ENCODE results near the gene ZNF821. TPM values are rescaled to one million over a fixed set of nuclear protein-coding genes. Genes with fewer than 3 reads are reported as not detected.

The ZNF821 gene
- total and polyA plus RNA-seq, 2 of the 8 experiments (the other 6 are each of a cell fraction or from before 2014, with no cell fraction given): 9.5 to 14.1 TPM

DNA sequence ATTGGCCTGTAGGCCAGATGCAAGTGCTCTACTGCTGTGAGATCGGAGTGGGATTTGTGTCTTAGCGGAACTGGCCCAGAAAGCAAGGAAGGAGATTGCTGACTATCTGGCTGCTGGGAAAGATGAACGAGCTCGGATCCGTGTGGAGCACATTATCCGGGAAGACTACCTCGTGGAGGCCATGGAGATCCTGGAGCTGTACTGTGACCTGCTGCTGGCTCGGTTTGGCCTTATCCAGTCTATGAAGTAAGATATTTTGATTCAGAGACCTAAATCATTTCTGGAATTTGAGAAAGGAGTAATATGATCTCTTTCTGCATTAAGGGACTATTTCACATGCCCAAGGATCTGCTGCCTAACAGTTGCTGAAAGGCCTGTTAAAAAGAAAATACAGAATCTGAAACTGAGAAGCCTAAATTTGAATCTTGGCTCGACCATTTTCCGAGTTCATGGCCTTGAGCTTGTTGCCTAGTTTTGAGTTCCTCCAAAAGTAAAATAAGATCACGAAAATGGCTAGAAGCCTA lies 32.5 kb upstream of the ZNF821 start (continued):
- no peak for TF ChIP-seq GABPA (IDR thresholded peaks at IDR 0.05; ENCODE audit: borderline replicate concordance, insufficient read depth, low read length)
- TF ChIP-seq EGR1 (IDR thresholded peaks at IDR 0.05; ENCODE audit: borderline replicate concordance, low read depth, low read length): no peak
- no peak for TF ChIP-seq TAF1 (IDR thresholded peaks at IDR 0.05; ENCODE audit: low read depth, low read length)
- TF ChIP-seq POLR2AphosphoS5 (IDR thresholded peaks at IDR 0.05; ENCODE audit: low read depth, low read length): no peak
- TF ChIP-seq ASH2L (IDR thresholded peaks at IDR 0.05; ENCODE audit: low read length): no peak
- TF ChIP-seq SIN3A (conservative IDR thresholded peaks at IDR 0.05 in 1 of 2, IDR thresholded peaks at IDR 0.05 in 1 of 2; ENCODE audit: low read depth in 1 of 2, low read length in 2 of 2): no peak
- TF ChIP-seq YY1 (IDR thresholded peaks at IDR 0.05; ENCODE audit: low read depth, low read length): no peak
